Renal pelvis (tissue), 4 donors: ENCODE data around the gene CD28. TPM values are rescaled to one million over a fixed set of nuclear protein-coding genes. Genes with fewer than 3 reads are reported as not detected.
A peak's percentile ranks its signal among the peaks of the same experiment; 100 is the strongest.
"Not testable (repeated sequence)": the region's sequence is repeated elsewhere in the genome, so short reads cannot be mapped to it uniquely, and the experiment has no call there.

Source experiments
- DNase-seq: peaks from one replicate; pipeline ENCODE4 v3.0.0-alpha.2; 2013
- polyA plus RNA-seq, 3 donors: library from polyadenylated mRNA; unstranded; fragments of 120-200 nt; gene quantifications; one replicate each; pipeline ENCODE4 v1.2.1, GENCODE V29; 2013; ENCODE audit not compliant: insufficient read length in 3 of 3

The CD28 gene
- polyA plus RNA-seq, 3 donors = 1.1 to 1.9 (median 1.6) TPM

GRCh38 chr2:203743441-203743981, 37.1 kb downstream of the CD28 start:
- no peak for DNase-seq

GRCh38 chr2:203744091-203744490, 37.7 kb downstream of the CD28 start:
- DNase-seq = no peak

- no peak for DNase-seq
Measured at GRCh38 chr2:203745267-203745666, 38.8 kb downstream of the CD28 start.

- DNase-seq = no peak
Measured at GRCh38 chr2:203748331-203749126, 42.1 kb downstream of the CD28 start.

GRCh38 chr2:203750346-203751068, 44.1 kb downstream of the CD28 start:
- DNase-seq = no peak

GRCh38 chr2:203751685-203752271, 45.3 kb downstream of the CD28 start:
- DNase-seq = no peak

- DNase-seq = no peak
Measured at GRCh38 chr2:203756161-203756560, 49.7 kb downstream of the CD28 start.

GRCh38 chr2:203758841-203759689, 52.6 kb downstream of the CD28 start:
- no peak for DNase-seq

GRCh38 chr2:203759690-203760365, 53.4 kb downstream of the CD28 start:
- no peak for DNase-seq

GRCh38 chr2:203761121-203761520, 54.7 kb downstream of the CD28 start:
- no peak for DNase-seq

GRCh38 chr2:203763241-203763937, 57.0 kb downstream of the CD28 start:
- DNase-seq = peak; percentile 50

GRCh38 chr2:203763938-203764664, 57.7 kb downstream of the CD28 start:
- no peak for DNase-seq

- no peak for DNase-seq
Measured at GRCh38 chr2:203772456-203773165, 66.2 kb downstream of the CD28 start.

GRCh38 chr2:203774760-203775159, 68.3 kb downstream of the CD28 start:
- no peak for DNase-seq

GRCh38 chr2:203775684-203776083, 69.2 kb downstream of the CD28 start:
- DNase-seq = no peak

GRCh38 chr2:203777030-203777429, 70.6 kb downstream of the CD28 start:
- no peak for DNase-seq

GRCh38 chr2:203779477-203780073, 73.1 kb downstream of the CD28 start:
- not testable (repeated sequence) for DNase-seq

- DNase-seq = no peak
Measured at GRCh38 chr2:203780231-203780630, 73.8 kb downstream of the CD28 start.

- no peak for DNase-seq
Measured at GRCh38 chr2:203781151-203781550, 74.7 kb downstream of the CD28 start.
